HCT116 (cell line): ENCODE data around the gene FHL3. TPM values are rescaled to one million over a fixed set of nuclear protein-coding genes. Genes with fewer than 3 reads are reported as not detected.

Experiments
- ATAC-seq: fragments of 200-7000 bp; cut with Tn5 transposase; 2 replicates; pipeline ENCODE4 v1.9.1; 2020; ENCODE audit warnings: mild to moderate bottlenecking, moderate library complexity
- BruUV-seq: library from RNA; stranded (reverse); fragments of 400-500 nt; replicated peaks from 2 replicates; lab custom pipeline; 2021; lab: Mats Ljungman, UMichigan
- CTCF ChIA-PET: fragments of 300-600 bp; sonication (Branson Sonifier 250); formaldehyde crosslinking; loops from one replicate; lab custom pipeline; 2021; ENCODE audit warnings: antibody characterized with exemption; lab: Charles Lee
- POLR2A ChIA-PET: fragments of 300-600, 350-600 bp; sonication (Branson Sonifier 250); formaldehyde crosslinking; loops from one replicate; lab custom pipeline; 2021; ENCODE audit warnings: antibody characterized with exemption; lab: Charles Lee
- RAD21 ChIA-PET, 2 experiments: fragments of 300-600 bp; sonication (Branson Sonifier 250); formaldehyde crosslinking; loops; one replicate each; lab custom pipeline; 2023; ENCODE audit warnings: low total read pairs in 2 of 2; ENCODE audit not compliant: uncharacterized antibody in 2 of 2, unreplicated experiment in 2 of 2, low non-redundant PET in 1 of 2; lab: Charles Lee
- DNase-seq: peaks from one replicate; pipeline ENCODE4 v3.0.0-alpha.2; 2010; ENCODE audit warnings: low read depth, low spot score
- H2AFZ ChIP-seq: fragments of 200-600 bp; shearing (Covaris generic), sonication (generic); 2 replicates; pipeline ENCODE4 v1.6.1; 2017; ENCODE audit warnings: low read depth, mixed run types, mixed read lengths, antibody characterized with exemption, low read length; ENCODE audit not compliant: poor library complexity, severe bottlenecking
- H3K27ac ChIP-seq: 2 replicates; pipeline ENCODE4 v1.5.1; 2012; ENCODE audit warnings: low read depth, low read length
- H3K27me3 ChIP-seq: fragments of 200-600 bp; sonication (generic); 2 replicates; pipeline ENCODE4 v1.6.1; 2016; ENCODE audit warnings: mixed run types, low read length, mixed read lengths; ENCODE audit not compliant: insufficient read depth
- H3K36me3 ChIP-seq, 2 experiments: fragments of 200-500 bp in 1 of 2; fragments of 200-600 bp in 1 of 2; sonication (Bioruptor generic) in 1 of 2; sonication (generic) in 1 of 2; 2 replicates each; pipeline versions ENCODE4 v1.5.1 to v1.6.1; 2014 to 2016; ENCODE audit warnings: low read length in 2 of 2, inconsistent platforms in 1 of 2, mixed read lengths in 1 of 2, mixed run types in 1 of 2; ENCODE audit not compliant: insufficient read depth in 2 of 2, control insufficient read depth in 1 of 2
- H3K4me1 ChIP-seq, 2 experiments: fragments of 200-600 bp in 1 of 2; sonication (generic) in 1 of 2; 2 replicates each; pipeline versions ENCODE4 v1.5.1 to v1.6.1; 2012 to 2017; ENCODE audit warnings: low read length in 2 of 2, inconsistent platforms in 1 of 2, mild to moderate bottlenecking in 1 of 2, mixed read lengths in 1 of 2, mixed run types in 1 of 2, moderate library complexity in 1 of 2; ENCODE audit not compliant: insufficient read depth in 2 of 2, control insufficient read depth in 1 of 2
- H3K4me2 ChIP-seq: fragments of 200-600 bp; sonication (generic); 2 replicates; pipeline ENCODE4 v1.6.1; 2017; ENCODE audit warnings: mixed run types, low read length, mixed read lengths
- H3K4me3 ChIP-seq, 2 experiments: fragments of 200-600 bp in 1 of 2; sonication (generic) in 1 of 2; replicated peaks in 1 of 2; 2 replicates each; pipeline ENCODE4 v1.5.1; 2011 to 2016; ENCODE audit warnings: low read length in 2 of 2, control low read depth in 1 of 2, low read depth in 1 of 2, mild to moderate bottlenecking in 1 of 2, mixed read lengths in 1 of 2, mixed run types in 1 of 2
- H3K79me2 ChIP-seq: fragments of 200-600 bp; sonication (generic); 2 replicates; pipeline ENCODE4 v1.6.1; 2017; ENCODE audit warnings: mild to moderate bottlenecking, mixed run types, low read length, moderate library complexity, mixed read lengths; ENCODE audit not compliant: insufficient read depth
- H3K9ac ChIP-seq: fragments of 200-600 bp; sonication (generic); 2 replicates; pipeline ENCODE4 v1.6.1; 2016; ENCODE audit warnings: low read length, mixed read lengths
- H3K9me2 ChIP-seq: fragments of 200-600 bp; sonication (generic), shearing (Covaris generic); 2 replicates; pipeline ENCODE4 v1.6.1; 2017; ENCODE audit warnings: mixed run types, mild to moderate bottlenecking, moderate library complexity; ENCODE audit not compliant: insufficient read depth
- H3K9me3 ChIP-seq, 2 experiments: fragments of 200-500 bp in 1 of 2; fragments of 200-600 bp in 1 of 2; sonication (Bioruptor generic) in 1 of 2; sonication (generic) in 1 of 2; 2 replicates each; pipeline ENCODE4 v1.6.1; 2014 to 2017; ENCODE audit warnings: low read length in 2 of 2, mixed read lengths in 2 of 2, inconsistent platforms in 1 of 2, low read depth in 1 of 2, mild to moderate bottlenecking in 1 of 2, mixed run types in 1 of 2, moderate library complexity in 1 of 2; ENCODE audit not compliant: control insufficient read depth in 1 of 2, insufficient read depth in 1 of 2
- H4K20me1 ChIP-seq: fragments of 200-600 bp; sonication (generic), shearing (Covaris generic); 2 replicates; pipeline ENCODE4 v1.6.1; 2017; ENCODE audit warnings: mixed run types, mild to moderate bottlenecking, moderate library complexity; ENCODE audit not compliant: insufficient read depth
- CEBPB ChIP-seq: IDR thresholded peaks from 2 replicates; pipeline ENCODE4 v1.6.1; 2012; ENCODE audit warnings: low read depth
- EGR1 ChIP-seq: IDR thresholded peaks from 2 replicates; pipeline ENCODE4 v1.6.1; 2012; ENCODE audit warnings: low read depth
- ELF1 ChIP-seq: IDR thresholded peaks from 2 replicates; pipeline ENCODE4 v1.6.1; 2012; ENCODE audit warnings: low read depth, borderline replicate concordance
- EZH2 ChIP-seq: fragments of 200-600 bp; sonication (generic); IDR thresholded peaks from 2 replicates; pipeline ENCODE4 v1.6.1; 2017; ENCODE audit warnings: antibody characterized with exemption, mixed run types
- FOSL1 ChIP-seq: IDR thresholded peaks from 2 replicates; pipeline ENCODE4 v1.6.1; 2012; ENCODE audit warnings: low read depth
- POLR2A ChIP-seq: IDR thresholded peaks from 2 replicates; pipeline ENCODE4 v1.7.0; 2011; ENCODE audit warnings: borderline replicate concordance; ENCODE audit not compliant: insufficient read depth, insufficient read length; ENCODE audit errors: extremely low read depth
- POLR2AphosphoS5 ChIP-seq: IDR thresholded peaks from 2 replicates; pipeline ENCODE4 v1.6.1; 2011; ENCODE audit warnings: mild to moderate bottlenecking, low read depth, low read length, moderate library complexity
- RAD21 ChIP-seq: IDR thresholded peaks from 2 replicates; pipeline ENCODE4 v1.6.1; 2012; ENCODE audit warnings: low read depth, mild to moderate bottlenecking
- SIN3A ChIP-seq: IDR thresholded peaks from 2 replicates; pipeline ENCODE4 v1.6.1; 2012; ENCODE audit warnings: low read depth
- TCF7L2 ChIP-seq: IDR thresholded peaks from 2 replicates; pipeline ENCODE4 v1.7.0; 2011; ENCODE audit warnings: borderline replicate concordance, inconsistent platforms; ENCODE audit not compliant: insufficient read depth, insufficient read length; ENCODE audit errors: extremely low read depth
- ZFX ChIP-seq: fragments of 450-650 bp; IDR thresholded peaks from 2 replicates; pipeline ENCODE4 v1.6.1; 2017
- ZNF274 ChIP-seq: fragments of 200-500 bp; sonication (Bioruptor generic); IDR thresholded peaks from 2 replicates; pipeline ENCODE4 v1.6.1; 2014; ENCODE audit warnings: mild to moderate bottlenecking, low read depth, low read length, inconsistent platforms
- intact Hi-C: fragments of 100-400 bp; cut with micrococcal nuclease; formaldehyde crosslinking; loops from 2 replicates; pipeline ENCODE4 v1.10.0; 2022
- total RNA-seq: library from RNA; stranded (reverse); gene quantifications from one replicate; pipeline ENCODE4 v1.2.1, GENCODE V29; 2021; ENCODE audit not compliant: unreplicated experiment
- TF ChIP-seq, protein P1 (sequence below): IDR thresholded peaks from 2 replicates; pipeline ENCODE4 v1.6.1; 2011; ENCODE audit warnings: mild to moderate bottlenecking, low read length, moderate library complexity; ENCODE audit not compliant: insufficient replicate concordance; ENCODE audit errors: extremely low read depth
- TF ChIP-seq, protein P2 (sequence below): IDR thresholded peaks from 2 replicates; pipeline ENCODE4 v1.6.1; 2012

FHL3 gene
- total RNA-seq, 1 experiment from 2014 or later, result 22.5 TPM

DNA sequence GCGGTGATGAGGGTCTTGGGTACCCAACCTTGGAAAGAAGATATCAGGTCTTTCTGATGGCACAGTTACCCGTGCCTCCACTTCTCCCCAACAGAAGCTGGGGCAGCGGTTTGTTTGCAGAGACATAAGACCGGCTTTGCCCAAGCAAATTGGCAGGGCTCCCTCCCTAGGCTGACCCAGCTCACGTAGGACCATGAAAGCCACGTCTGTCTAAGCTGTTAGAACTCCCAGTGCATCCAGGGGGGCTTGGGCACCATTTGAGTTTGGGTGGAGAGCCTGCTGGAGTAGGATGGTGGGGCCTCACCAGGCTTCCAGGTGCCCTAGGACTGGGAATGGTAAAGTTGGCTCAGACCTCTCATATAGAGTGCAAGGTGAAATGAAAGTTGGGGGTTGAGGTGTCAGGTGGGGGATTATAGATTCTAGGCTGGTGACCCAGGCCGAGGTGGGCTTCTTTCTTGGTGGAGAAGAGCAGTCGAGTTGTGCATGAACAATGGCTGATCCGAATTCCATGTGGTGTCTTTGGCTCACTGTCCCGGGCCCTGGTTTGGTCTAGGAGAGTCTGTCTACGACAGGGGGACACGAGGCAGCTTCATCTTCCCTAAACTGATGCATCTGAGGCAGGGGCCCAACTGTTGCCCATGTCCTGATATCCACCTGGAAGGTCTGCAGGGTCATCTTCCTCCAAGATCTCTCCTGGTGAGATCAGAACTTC, 37.9 kb upstream of the FHL3 start:
- Histone ChIP-seq H3K36me3 (no peaks in the 10 kb centered on the region), H3K9ac (no peak overlapping the region), H3K9me3 (no peaks in the 10 kb centered on the region), H3K4me2 (no peak overlapping the region), H3K27ac (no peak overlapping the region), H4K20me1 (no peaks in the 10 kb centered on the region), H3K4me3 (no peak overlapping the region), H3K4me1 (peaks cover 0 to 21% of the 10 kb centered on the region in 2 experiments; a peak in 1 of 4 replicates), H3K79me2 (no peaks in the 10 kb centered on the region), H3K9me2 (no peaks in the 10 kb centered on the region), H3K27me3 (no peaks in the 10 kb centered on the region)
- BruUV-seq, result no TSS peak
- ChIA-PET RAD21 (no interaction called here), POLR2A (no interaction called here)
- intact Hi-C loops, result no loop called here
- ATAC-seq, result no peak
- DNase-seq, result no peak
- no peak for TF ChIP-seq RAD21
- TF ChIP-seq EZH2, result no peak
- no peak for TF ChIP-seq ELF1
- TF ChIP-seq TCF7L2, result no peak
- TF ChIP-seq POLR2A, result no peak
- TF ChIP-seq CEBPB, result no peak
- no peak for TF ChIP-seq POLR2AphosphoS5
- TF ChIP-seq, protein P1, sequence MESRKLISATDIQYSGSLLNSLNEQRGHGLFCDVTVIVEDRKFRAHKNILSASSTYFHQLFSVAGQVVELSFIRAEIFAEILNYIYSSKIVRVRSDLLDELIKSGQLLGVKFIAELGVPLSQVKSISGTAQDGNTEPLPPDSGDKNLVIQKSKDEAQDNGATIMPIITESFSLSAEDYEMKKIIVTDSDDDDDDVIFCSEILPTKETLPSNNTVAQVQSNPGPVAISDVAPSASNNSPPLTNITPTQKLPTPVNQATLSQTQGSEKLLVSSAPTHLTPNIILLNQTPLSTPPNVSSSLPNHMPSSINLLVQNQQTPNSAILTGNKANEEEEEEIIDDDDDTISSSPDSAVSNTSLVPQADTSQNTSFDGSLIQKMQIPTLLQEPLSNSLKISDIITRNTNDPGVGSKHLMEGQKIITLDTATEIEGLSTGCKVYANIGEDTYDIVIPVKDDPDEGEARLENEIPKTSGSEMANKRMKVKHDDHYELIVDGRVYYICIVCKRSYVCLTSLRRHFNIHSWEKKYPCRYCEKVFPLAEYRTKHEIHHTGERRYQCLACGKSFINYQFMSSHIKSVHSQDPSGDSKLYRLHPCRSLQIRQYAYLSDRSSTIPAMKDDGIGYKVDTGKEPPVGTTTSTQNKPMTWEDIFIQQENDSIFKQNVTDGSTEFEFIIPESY, result no peak
- no peak for TF ChIP-seq EGR1
- no peak for TF ChIP-seq ZFX
- TF ChIP-seq, protein P2, sequence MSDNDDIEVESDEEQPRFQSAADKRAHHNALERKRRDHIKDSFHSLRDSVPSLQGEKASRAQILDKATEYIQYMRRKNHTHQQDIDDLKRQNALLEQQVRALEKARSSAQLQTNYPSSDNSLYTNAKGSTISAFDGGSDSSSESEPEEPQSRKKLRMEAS, result no peak
- TF ChIP-seq ZNF274, result no peak
- no peak for TF ChIP-seq FOSL1
- no peak for TF ChIP-seq SIN3A
- TF ChIP-seq, all 23 proteins: peak for 0
- CTCF ChIA-PET, result no interaction called here
- no peak overlapping the region for H2AFZ ChIP-seq
